HG02973 (cell line): ENCODE data around the gene DOK6.

ENCODE experiments used
- ATAC-seq: cut with Tn5 transposase; IDR thresholded peaks from one replicate; pipeline ENCODE4 v1.9.1; 2021; ENCODE audit warnings: moderate library complexity; ENCODE audit not compliant: unreplicated experiment

The DOK6 gene

DNA sequence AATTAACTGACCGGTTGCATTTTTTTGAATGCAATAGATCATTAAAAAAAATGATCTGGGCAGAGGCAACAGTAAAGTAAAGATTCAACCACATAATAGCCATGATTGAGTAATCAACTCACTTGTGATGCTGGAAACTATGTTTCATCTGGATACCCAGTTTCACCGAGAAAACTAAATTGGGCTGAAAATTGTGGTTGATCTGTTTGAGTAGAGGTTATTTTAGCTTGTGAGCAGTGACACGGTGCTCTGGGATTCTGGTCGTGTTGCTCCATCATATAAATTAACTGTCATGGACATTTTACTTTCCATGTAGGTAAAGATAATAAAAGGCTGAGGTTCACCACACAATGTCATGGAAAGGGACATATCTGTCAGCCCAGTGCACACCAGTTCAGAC lies 488.3 kb downstream of the DOK6 start:
- peak; percentile 26 for ATAC-seq

DNA sequence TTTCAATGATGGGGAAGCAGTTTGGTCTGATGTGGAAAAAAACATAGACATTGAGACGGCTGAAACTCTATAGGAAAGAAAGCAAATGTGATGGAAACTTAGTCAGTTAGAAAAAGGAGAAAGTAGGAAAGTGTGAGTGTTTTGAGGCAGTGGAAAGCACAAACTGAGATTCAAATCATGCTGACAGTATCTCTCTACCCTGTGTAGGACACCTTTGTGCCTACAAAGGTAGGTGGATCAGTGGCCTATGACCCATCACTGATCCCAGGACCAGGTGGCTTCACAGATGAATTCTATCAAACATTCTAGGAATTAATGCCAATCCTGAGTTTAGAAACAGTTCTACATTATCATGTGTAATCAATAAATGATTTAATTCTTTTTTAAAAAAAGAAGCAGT lies 489.9 kb downstream of the DOK6 start:
- no peak for ATAC-seq

DNA sequence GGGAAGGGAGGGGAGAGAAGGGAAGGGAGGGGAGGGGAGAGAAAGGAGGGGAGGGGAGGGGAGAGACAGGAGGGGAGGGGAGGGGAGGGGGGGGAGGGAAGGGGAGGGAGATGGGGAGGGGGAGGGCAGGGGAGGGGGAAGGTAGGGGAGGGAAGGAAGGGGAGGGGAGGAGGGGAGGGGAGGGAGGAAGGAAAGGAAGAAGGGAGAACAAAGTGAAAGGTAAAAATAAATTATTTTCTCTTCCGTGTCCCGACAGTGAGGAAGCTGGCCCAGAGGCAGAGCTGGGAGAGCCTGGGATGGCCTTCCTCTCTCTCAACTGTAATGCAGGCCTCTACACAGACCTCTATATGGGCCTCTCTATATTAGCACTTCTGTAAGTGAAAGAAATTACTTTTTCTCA lies 493.8 kb downstream of the DOK6 start:
- ATAC-seq = no peak

DNA sequence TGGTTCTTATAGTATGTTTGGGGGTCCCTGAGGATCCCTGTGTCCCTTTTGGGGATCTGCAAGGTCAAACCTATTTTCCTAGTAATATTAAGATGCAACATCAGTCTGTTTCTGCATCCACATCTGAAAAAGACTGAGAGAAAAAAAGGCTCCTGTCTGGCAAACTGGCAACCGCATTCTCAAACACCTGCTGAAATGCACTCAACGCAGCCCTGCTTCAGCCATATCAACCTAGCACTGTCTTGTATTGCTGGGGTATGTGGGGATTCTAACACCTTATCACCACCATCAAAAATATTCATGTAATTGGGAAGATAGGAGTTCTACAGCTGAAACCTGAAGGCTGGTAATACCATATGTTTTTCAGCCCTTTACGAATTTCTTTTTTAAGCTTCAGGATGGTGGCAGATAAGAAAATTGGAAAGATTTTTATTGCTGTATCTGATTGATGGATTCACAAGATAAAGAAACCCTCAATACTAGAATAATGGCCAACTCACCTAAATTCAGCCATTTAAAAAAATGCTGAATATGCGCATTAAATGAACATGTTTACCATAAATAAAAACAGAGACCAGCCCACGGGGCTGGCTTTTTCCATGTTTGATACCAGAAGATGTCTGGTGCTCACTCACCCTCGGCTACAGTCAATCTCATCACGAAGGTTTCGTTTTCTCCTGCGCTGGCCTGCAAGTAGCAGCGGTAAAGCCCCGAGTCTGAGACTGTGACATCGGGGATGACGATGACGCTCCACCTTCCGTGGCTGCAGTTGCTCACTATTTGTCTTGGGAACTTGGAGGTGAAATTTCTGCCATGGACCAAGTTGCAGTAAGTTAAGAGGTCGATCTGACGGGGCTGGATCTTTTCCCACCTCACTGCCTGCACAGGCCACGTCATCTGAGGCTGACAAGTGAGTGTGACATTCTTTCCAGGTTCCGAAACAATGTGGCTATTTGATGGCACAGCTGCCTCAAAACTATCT lies 494.7 kb downstream of the DOK6 start:
- no peak for ATAC-seq

DNA sequence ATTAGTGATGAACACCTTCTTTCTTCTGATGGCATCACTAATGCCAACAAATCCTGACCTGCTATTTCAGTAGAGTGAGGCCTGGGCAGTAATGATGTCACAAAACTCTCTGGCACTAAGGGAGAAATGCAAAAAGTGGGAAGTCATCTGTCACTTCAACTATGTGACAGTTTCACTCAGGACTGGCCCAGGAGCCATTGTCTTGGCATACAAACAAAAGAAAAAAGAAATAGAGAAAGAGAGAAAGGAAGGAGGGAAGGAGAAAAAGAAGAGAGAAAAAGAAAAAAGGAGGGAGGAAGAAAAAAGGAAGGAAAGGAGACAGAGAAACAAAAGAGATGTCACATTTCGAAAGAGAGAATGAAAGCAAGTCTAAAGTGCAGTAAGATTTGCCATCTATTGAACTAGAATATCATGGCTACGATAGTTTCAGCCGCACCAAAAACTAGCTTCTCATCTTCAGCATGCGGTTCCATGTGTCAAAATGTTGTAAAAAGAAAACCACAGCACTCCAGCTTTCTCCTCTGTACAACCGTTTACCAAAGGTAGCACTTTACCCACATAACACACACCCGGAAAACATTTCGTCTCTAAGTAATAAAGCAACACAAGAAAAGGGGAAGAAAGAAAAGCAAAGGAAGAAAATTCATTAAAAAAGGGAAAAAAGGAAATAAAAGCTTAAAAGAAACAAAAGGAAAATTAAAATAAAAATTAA lies 496.9 kb downstream of the DOK6 start:
- ATAC-seq = peak; percentile 55

DNA sequence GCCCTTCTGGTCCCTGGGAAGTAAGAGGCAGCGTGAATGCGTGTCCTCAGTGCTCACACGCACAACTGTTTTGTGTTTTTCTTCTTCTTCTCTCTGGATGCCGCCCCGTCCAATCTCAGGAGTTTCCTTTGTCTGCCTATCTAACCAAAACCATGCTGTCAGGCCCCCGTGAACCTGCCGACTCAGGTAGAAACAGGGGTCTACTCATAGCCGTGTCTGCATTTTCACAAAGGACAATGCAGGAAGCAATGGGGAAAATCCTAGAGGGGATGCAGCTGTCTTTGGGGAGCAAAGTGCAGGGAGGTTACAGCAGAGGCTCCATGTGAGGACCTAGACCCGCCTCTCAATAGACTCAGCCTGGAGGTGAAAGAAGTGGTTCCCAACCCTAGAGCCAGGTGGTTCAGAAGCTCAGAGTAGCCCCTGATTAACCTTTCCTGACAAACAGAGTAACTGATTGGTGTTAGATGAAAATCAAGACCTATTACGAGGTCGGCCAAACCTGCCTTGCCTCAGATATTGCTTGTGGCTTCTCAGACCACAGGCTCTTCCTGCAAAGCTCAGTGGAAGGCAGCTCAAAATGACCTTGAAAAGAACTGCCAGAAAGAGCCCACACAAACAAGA lies 497.7 kb downstream of the DOK6 start:
- peak; percentile 33 for ATAC-seq
